ENCODE measurements around the gene SPEF1.

GRCh38 chr20:3801299-3801698, 20.1 kb upstream of the SPEF1 start:
- TF ChIP-seq CTCF (IDR thresholded peaks at IDR 0.05) (no peak), POLR2A (IDR thresholded peaks at IDR 0.05) (no peak), EP300 (IDR thresholded peaks at IDR 0.05; ENCODE audit: low read depth) (no peak)
